Dedifferentiated amniotic fluid mesenchymal stem cell (primary cell): ENCODE measurements around the gene MMP23B.
"Not testable (repeated sequence)": the region's sequence is repeated elsewhere in the genome, so short reads cannot be mapped to it uniquely, and the experiment has no call there.

ENCODE experiments used
- DNase-seq: peaks from one replicate; pipeline ENCODE4 v3.0.0-alpha.2; 2016; ENCODE audit errors: extremely low spot score

Gene MMP23B

GRCh38 chr1:1630965-1631781, 800 bp upstream of the MMP23B start:
- DNase-seq = no peak

DNA sequence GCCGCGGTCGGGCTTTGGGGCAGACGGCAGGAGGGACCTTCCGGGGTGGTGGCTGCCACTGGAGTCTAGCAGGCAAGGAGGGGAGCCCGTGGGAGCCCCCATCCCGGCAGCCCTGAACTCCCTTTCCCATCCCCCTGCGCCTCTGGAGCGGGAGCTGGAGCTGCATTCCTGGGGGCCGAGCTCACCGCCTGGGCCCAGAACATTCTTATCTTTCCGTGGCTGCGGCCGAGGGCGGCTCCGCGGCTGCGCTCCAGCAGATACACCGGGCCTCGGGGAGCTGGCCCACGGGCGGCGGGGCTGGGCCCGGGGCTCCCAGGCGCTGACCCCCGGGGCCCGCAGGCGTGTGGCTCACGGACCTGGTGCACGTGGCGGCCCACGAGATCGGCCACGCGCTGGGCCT, 1.4 kb downstream of the MMP23B start:
- DNase-seq = not testable (repeated sequence)

DNA sequence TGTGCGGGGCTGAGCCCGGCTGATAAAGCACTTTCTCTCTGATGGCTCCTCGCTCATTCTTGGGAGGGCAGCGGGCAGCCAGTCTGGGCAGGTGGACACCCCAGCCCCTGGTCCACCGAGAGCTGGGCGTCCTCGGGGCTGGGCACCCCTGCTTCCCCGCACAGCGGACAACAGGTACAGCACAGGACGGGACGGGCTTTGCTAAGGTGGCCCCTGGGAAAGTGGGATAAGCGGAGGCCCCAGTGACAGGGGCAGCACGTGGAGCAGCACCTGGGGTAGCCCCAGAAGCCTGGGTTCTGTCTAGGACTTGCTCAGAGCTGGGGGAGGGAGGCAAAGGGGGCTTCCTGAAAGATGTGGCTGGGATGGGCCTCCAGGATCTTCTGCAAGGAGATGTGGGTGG, 2.6 kb downstream of the MMP23B start:
- DNase-seq = not testable (repeated sequence)

GRCh38 chr1:1636621-1637478, 4.9 kb downstream of the MMP23B start:
- DNase-seq = not testable (repeated sequence)

- not testable (repeated sequence) for DNase-seq
Observed at GRCh38 chr1:1637479-1637875, 5.5 kb downstream of the MMP23B start.

DNA sequence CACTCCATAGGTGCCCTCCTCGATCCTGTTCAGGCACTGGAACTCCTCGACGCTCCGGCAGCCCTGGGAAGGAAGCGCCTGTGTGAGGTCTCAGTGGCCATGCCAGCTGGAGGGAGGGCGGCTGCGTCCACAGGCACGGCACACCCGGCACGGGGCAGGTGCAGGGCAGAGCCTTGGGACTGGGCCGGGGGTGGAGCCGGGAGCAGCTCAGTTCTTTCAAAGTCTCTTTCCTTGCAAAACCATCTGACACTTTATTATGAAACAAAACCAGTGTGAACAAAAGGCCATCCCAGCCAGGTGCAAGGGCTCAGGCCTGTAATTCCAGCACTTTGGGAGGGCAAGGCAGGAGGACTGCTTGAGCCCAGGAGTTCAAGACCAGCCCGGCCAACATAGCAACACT, 6.6 kb downstream of the MMP23B start:
- DNase-seq = not testable (repeated sequence)

GRCh38 chr1:1639368-1639767, 7.4 kb downstream of the MMP23B start:
- DNase-seq = not testable (repeated sequence)

DNA sequence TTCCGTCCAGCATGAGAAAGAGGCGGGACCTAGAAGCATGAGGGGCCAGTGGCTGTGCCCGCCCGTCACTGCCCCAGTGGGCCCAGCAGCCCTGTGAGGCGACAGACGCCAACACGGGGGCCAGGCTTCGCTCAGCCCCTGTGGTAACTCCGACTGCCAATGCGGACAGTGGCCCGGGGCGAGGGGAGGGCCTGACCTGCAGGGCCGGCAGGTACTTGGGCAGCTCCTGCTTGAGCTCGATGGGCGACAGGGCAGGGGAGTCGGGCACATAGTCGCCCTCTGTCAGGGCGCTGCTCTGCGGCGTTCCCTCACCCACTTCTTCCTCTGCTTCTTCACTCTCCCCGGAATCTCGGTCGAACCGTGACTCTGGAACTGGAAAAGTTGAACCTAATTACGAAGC, 8.1 kb downstream of the MMP23B start:
- DNase-seq = not testable (repeated sequence)

DNA sequence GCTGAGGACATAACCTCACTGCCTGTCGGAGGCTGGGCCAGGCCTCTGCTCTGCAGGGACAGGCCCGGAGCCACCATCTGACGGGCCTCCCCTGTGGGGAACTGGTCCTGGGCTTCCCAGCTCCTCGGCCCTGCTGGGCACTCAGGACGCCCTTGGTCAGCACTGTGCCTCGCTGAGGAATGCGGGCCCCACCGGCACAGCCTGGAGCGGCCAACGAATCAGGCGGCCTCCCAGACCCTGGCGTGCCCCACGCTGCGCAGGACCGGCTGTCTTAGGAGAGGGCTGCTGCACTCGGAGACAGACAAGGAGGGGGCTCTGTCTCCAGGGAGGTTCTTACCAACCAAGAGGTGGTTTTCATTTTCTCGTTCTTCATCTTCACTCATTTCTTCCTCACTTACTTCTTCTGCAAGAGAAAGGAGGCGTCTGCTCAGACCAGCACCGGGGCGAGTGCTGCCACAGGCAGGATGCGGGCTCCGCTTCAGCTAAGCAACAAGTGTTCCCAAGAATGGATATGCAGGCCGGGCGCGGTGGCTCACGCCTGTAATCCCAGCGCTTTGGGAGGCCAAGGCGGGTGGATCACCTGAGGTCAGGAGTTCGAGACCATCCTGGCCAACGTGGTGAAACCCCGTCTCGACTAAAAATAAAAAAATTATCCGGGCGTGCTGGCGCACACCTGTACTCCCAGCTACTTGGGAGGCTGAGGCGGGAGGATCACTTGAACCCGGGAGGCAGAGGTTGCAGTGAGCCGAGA, 8.9 kb downstream of the MMP23B start:
- not testable (repeated sequence) for DNase-seq

- not testable (repeated sequence) for DNase-seq
Observed at GRCh38 chr1:1646326-1646725, 14.4 kb downstream of the MMP23B start.

- DNase-seq = not testable (repeated sequence)
Observed at GRCh38 chr1:1647567-1648241, 15.7 kb downstream of the MMP23B start.

GRCh38 chr1:1648265-1648664, 16.3 kb downstream of the MMP23B start:
- DNase-seq = not testable (repeated sequence)

- DNase-seq = peak; percentile 89
Observed at GRCh38 chr1:1658583-1659549, 26.9 kb downstream of the MMP23B start, which contains the start of gene CDK11B. CDK11B (minus strand) TSS chr1:1659004; CDS start chr1:1657485, 1,519 bp downstream.

- DNase-seq = peak; percentile 55
Observed at GRCh38 chr1:1662392-1662791, 30.4 kb downstream of the MMP23B start.

DNA sequence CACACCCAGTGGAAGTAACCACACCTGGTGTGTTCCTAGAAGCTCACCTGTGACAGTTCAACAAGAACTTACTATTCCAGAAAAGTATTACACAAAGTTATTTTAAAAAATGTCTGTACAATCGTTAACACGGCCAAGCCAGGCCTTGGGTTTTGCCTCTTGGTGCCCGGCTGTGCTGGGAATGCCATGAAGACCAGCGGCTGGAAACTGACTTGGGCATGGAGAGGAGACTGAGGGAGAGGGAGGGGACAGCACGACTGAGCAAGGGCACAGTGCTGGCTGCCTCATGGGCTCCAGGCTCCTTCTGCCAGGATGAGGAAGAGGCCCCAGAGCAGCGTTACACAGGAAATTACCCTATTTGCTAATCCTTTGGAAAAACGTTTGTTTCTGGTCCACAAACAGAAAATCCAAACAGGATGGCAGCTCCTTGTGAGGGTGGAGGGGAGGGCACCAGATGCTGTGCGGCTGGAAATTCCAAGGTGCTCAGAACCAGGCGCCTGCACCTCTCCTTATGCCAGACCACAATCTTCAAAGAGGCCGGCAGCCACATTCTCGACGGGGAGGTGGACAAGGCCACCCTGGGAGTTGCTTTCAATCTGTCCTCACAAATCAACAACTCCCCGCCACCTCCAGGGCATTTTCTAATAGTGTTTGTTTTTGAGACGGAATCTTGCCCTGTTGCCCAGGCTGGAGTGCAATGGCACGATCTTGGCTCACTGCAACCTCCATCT, 31.0 kb downstream of the MMP23B start:
- not testable (repeated sequence) for DNase-seq

- DNase-seq = not testable (repeated sequence)
Observed at GRCh38 chr1:1664318-1664717, 32.3 kb downstream of the MMP23B start.

GRCh38 chr1:1664941-1665814, 33.2 kb downstream of the MMP23B start:
- DNase-seq = no peak

DNA sequence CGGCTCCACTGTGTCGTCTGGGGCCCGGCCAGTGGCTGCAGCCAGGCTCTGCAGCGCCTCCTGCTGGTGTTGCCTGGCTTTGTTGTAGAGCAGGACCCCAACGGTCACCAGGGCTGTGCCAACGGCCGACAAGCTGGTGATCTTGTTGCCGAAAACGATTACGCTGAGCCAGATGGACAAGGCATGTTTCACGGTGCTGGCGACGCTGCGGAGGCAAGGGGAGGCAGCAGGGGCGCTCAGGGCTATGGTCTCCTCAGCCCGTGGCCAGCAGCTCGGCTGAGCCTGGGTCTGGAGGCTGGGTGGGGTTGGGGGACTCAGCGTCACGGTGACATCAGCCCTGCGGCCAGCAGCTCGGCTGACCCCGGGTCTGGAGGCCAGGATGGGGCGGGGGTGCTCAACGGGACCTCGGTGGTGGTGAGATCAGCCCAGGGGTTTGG, 33.9 kb downstream of the MMP23B start:
- no peak for DNase-seq
